Panc1 (cell line): Measurements from ENCODE around the gene WARS2. TPM values are rescaled to one million over a fixed set of nuclear protein-coding genes. Genes with fewer than 3 reads are reported as not detected.

Experiments used
- ATAC-seq: fragments of 200-7000 bp; cut with Tn5 transposase; 2 replicates; pipeline ENCODE4 v1.9.1; 2020; ENCODE audit warnings: mild to moderate bottlenecking, moderate library complexity
- BruUV-seq: library from RNA; stranded (reverse); fragments of 400-500 nt; replicated peaks from 2 replicates; lab custom pipeline; 2021; lab: Mats Ljungman, UMichigan
- CTCF ChIA-PET: fragments of 300-600 bp; sonication (Branson Sonifier 250); formaldehyde crosslinking; loops from one replicate; lab custom pipeline; 2022; ENCODE audit warnings: antibody characterized with exemption; lab: Charles Lee
- POLR2A ChIA-PET: fragments of 300-600 bp; sonication (Branson Sonifier 250); formaldehyde crosslinking; loops from one replicate; lab custom pipeline; 2022; ENCODE audit warnings: antibody characterized with exemption; lab: Charles Lee
- DNase-seq: peaks from one replicate; pipeline ENCODE4 v3.0.0-alpha.2; 2010; ENCODE audit warnings: low read depth, low spot score
- H3K27ac ChIP-seq: 2 replicates; pipeline ENCODE4 v1.5.1; 2011; ENCODE audit warnings: mild to moderate bottlenecking, low read length, inconsistent platforms
- H3K27me3 ChIP-seq: fragments of 200-500 bp; sonication (Bioruptor generic); 2 replicates; pipeline ENCODE4 v1.6.0; 2014; ENCODE audit warnings: low read length, inconsistent platforms; ENCODE audit not compliant: control insufficient read depth, insufficient read depth
- H3K36me3 ChIP-seq: fragments of 200-500 bp; sonication (Bioruptor generic); 2 replicates; pipeline ENCODE4 v1.5.1; 2014; ENCODE audit warnings: inconsistent platforms, mild to moderate bottlenecking, low read length, moderate library complexity; ENCODE audit not compliant: control insufficient read depth, insufficient read depth
- H3K4me1 ChIP-seq: 2 replicates; pipeline ENCODE4 v1.5.1; 2011; ENCODE audit warnings: inconsistent platforms, mild to moderate bottlenecking, low read length, moderate library complexity; ENCODE audit not compliant: control insufficient read depth, insufficient read depth
- H3K4me3 ChIP-seq, 2 experiments: 2 replicates each; pipeline ENCODE4 v1.5.1; 2011 to 2012; ENCODE audit warnings: low read depth in 2 of 2, low read length in 2 of 2, mild to moderate bottlenecking in 2 of 2, inconsistent platforms in 1 of 2, moderate library complexity in 1 of 2
- H3K9me3 ChIP-seq: fragments of 200-500 bp; sonication (Bioruptor generic); 2 replicates; pipeline ENCODE4 v1.5.1; 2014; ENCODE audit warnings: low read depth, mild to moderate bottlenecking, inconsistent platforms, low read length, moderate library complexity; ENCODE audit not compliant: control insufficient read depth, insufficient read depth
- CTCF ChIP-seq: fragments of 450-650 bp; IDR thresholded peaks from 2 replicates; pipeline ENCODE4 v1.5.1; 2017; ENCODE audit warnings: mild to moderate bottlenecking
- POLR2AphosphoS5 ChIP-seq: IDR thresholded peaks from 2 replicates; pipeline ENCODE4 v1.6.1; 2012; ENCODE audit warnings: mild to moderate bottlenecking, low read depth, low read length, moderate library complexity
- SIN3A ChIP-seq: IDR thresholded peaks from 2 replicates; pipeline ENCODE4 v1.6.1; 2012; ENCODE audit warnings: low read depth, mild to moderate bottlenecking, low read length, moderate library complexity, borderline replicate concordance; ENCODE audit not compliant: insufficient read depth
- TCF7L2 ChIP-seq: IDR thresholded peaks from 2 replicates; pipeline ENCODE4 v1.6.1; 2011; ENCODE audit warnings: mild to moderate bottlenecking, low read depth, low read length, inconsistent platforms
- in situ Hi-C: cut with HindIII; loops from 2 replicates; pipeline ENCODE4 v1.10.0; 2016; ENCODE audit warnings: low sequenced_read_pairs, low pct_unique_long_range_greater_than_20kb
- intact Hi-C: fragments of 100-400 bp; cut with micrococcal nuclease; formaldehyde crosslinking; loops from one replicate; pipeline ENCODE4 v1.10.0; 2022; ENCODE audit not compliant: unreplicated experiment
- total RNA-seq: library from RNA; stranded (reverse); gene quantifications from one replicate; pipeline ENCODE4 v1.2.1, GENCODE V29; 2021; ENCODE audit not compliant: unreplicated experiment
- TF ChIP-seq, protein P1 (sequence below), 2 experiments: IDR thresholded peaks; 2 replicates each; pipeline ENCODE4 v1.6.1; 2011 to 2012; ENCODE audit warnings: low read depth in 2 of 2, control low read depth in 1 of 2, low read length in 1 of 2, mild to moderate bottlenecking in 1 of 2, moderate library complexity in 1 of 2; ENCODE audit not compliant: insufficient read depth in 1 of 2

Gene WARS2
- total RNA-seq, 1 experiment from 2014 or later, result 6.6 TPM

DNA sequence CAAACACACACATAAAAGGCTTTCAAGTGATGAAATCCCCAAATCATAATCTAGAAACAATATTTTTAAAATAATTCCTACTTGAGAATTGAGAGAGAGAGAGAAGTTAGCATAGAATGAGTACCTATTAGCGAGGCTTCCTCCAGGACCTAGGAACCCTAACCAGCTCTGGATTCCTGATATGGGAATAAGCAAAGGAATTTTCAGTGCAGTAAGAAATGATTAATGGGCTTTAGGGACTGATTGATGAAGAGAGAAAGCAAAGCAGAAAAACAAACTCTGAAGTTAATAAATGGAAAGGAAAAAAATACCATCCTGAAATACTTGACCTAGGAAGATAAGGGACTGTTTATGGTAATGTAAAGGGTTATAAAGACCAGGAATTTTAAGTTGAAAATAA lies 60.6 kb downstream of the WARS2 start:
- H3K36me3 ChIP-seq, result no peaks in the 10 kb centered on the region
- H3K27me3 ChIP-seq, result no peaks in the 10 kb centered on the region
- intact Hi-C loops (no loop called here), in situ Hi-C loops (no loop called here)
- no peaks in the 10 kb centered on the region for H3K9me3 ChIP-seq
- BruUV-seq, result no TSS peak
- CTCF ChIA-PET, result no interaction called here
- no peak overlapping the region for H3K4me3 ChIP-seq
- H3K4me1 ChIP-seq, result no peaks in the 10 kb centered on the region
- TF ChIP-seq SIN3A (no peak), POLR2AphosphoS5 (no peak), CTCF (no peak), TCF7L2 (no peak)
- TF ChIP-seq, protein P1, sequence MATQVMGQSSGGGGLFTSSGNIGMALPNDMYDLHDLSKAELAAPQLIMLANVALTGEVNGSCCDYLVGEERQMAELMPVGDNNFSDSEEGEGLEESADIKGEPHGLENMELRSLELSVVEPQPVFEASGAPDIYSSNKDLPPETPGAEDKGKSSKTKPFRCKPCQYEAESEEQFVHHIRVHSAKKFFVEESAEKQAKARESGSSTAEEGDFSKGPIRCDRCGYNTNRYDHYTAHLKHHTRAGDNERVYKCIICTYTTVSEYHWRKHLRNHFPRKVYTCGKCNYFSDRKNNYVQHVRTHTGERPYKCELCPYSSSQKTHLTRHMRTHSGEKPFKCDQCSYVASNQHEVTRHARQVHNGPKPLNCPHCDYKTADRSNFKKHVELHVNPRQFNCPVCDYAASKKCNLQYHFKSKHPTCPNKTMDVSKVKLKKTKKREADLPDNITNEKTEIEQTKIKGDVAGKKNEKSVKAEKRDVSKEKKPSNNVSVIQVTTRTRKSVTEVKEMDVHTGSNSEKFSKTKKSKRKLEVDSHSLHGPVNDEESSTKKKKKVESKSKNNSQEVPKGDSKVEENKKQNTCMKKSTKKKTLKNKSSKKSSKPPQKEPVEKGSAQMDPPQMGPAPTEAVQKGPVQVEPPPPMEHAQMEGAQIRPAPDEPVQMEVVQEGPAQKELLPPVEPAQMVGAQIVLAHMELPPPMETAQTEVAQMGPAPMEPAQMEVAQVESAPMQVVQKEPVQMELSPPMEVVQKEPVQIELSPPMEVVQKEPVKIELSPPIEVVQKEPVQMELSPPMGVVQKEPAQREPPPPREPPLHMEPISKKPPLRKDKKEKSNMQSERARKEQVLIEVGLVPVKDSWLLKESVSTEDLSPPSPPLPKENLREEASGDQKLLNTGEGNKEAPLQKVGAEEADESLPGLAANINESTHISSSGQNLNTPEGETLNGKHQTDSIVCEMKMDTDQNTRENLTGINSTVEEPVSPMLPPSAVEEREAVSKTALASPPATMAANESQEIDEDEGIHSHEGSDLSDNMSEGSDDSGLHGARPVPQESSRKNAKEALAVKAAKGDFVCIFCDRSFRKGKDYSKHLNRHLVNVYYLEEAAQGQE (IDR thresholded peaks at IDR 0.05; ENCODE audit: insufficient read depth in 1 of 2, low read depth in 2 of 2, low read length in 1 of 2), result no peak
- H3K27ac ChIP-seq, result no peak overlapping the region
- ATAC-seq (no peak), DNase-seq (no peak)
- POLR2A ChIA-PET, result no interaction called here

- H3K27me3 ChIP-seq, result no peaks in the 10 kb centered on the region
- no peaks in the 10 kb centered on the region for H3K9me3 ChIP-seq
- no peak for DNase-seq
- H3K4me1 ChIP-seq, result no peaks in the 10 kb centered on the region
- CTCF ChIA-PET, result no interaction called here
- in situ Hi-C loops, result no loop called here
- POLR2A ChIA-PET, result no interaction called here
- H3K4me3 ChIP-seq, result no peak overlapping the region
- H3K27ac ChIP-seq, result no peak overlapping the region
- ATAC-seq, result no peak
- no TSS peak for BruUV-seq
- no peaks in the 10 kb centered on the region for H3K36me3 ChIP-seq
- intact Hi-C loops, result no loop called here
- TF ChIP-seq TCF7L2 (no peak), CTCF (no peak), SIN3A (no peak), POLR2AphosphoS5 (no peak)
- TF ChIP-seq, protein P1 (IDR thresholded peaks at IDR 0.05; ENCODE audit: insufficient read depth in 1 of 2, low read depth in 2 of 2, low read length in 1 of 2), result no peak
Measured at GRCh38 chr1:119075614-119076013, 64.8 kb downstream of the WARS2 start.
